COR-L47 (cell line): Measurements from ENCODE around the gene NACC2.
A peak's percentile ranks its signal among the peaks of the same experiment; 100 is the strongest.
"Not testable (repeated sequence)": the region's sequence is repeated elsewhere in the genome, so short reads cannot be mapped to it uniquely, and the experiment has no call there.

ENCODE experiments used
- DNase-seq: peaks from one replicate; lab custom pipeline; 2025; lab: John Stamatoyannopoulos, UW

Gene NACC2

GRCh38 chr9:136110082-136111061 is 15.3 kb upstream of the NACC2 start:
- DNase-seq = no peak

GRCh38 chr9:136109351-136110081 is 14.4 kb upstream of the NACC2 start:
- DNase-seq = peak; percentile 95

GRCh38 chr9:136108648-136109266 is 13.7 kb upstream of the NACC2 start:
- DNase-seq = no peak

GRCh38 chr9:136107953-136108647 is 13.0 kb upstream of the NACC2 start:
- peak; percentile 45 for DNase-seq

DNA sequence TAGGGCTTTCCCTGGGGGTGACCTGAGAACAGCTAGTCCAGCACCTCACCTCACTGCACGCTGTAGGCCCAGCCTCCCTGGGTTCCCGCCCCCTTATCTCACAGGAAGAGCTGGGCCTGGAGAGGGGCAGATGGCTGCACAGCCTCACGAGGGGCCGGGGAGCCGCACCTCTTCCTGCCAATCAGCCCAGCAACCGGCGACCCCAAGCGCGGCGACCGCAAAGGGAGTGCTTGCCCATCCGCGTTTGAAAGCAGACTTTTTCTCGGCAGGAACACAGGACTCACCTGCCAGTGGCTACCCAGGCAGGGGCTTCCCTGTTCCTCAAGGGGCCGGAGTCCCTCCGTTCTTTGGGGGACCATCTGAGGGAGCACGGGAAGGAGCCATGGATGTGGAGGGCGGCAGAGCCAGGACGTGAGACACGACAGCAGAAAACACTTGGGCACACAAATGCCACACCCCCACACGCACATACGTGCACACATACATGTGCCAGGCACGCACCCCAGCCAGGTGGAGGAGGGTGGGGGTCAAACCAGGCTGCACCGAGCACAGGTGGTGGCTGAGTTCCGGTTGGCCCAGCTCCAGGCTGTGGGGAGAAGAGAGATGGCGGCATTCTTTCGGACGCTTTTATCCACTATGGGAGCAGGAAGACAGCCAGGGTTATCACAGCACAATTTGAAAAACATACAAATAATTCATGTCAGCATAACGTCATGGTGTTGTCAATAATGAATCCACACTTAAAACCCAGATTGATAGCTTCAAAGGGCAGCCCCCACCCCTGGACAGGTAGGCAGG is 12.3 kb upstream of the NACC2 start:
- no peak for DNase-seq

DNA sequence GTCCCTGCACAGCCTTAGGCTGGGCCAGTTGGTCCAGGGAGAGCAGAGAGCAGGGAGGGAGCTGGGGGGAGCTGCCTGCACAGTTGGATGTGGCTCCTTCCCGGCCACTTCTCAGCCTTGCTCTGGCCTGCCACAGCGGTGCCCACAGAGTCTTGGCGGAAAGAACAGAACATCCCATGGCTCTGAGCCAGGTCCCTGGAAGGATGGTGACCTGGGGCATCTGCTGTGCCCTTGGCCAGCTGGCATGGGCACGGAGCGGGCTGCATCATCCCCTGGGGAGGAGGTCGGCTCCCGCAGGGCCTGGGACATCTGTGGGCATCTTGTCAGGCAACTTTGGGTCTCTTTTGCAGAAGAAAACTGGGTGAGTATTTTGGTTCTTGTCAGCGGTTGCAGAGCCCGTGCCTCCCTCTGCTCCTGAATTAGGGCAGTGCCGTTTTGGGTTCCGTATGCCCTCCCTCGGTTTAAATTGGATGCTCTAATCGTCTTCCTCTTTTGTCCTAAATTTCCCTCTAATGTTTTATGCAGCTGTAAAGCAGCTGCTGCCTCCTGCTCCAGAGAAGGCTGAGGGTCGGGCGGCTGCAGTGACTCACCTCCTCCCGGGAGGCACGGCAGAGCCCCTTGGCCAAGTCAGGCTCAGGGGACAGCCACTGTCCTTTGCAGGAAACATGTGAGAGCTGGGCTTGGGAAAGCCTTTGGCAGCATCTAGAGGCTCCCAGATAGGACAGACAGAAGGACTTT is 10.5 kb upstream of the NACC2 start:
- no peak for DNase-seq

- DNase-seq = no peak
These were observed 9.8 kb upstream of the NACC2 start for GRCh38 chr9:136104916-136105315.

GRCh38 chr9:136104488-136104800 is 9.4 kb upstream of the NACC2 start:
- no peak for DNase-seq

GRCh38 chr9:136103651-136104487 is 8.8 kb upstream of the NACC2 start:
- DNase-seq = peak; percentile 78

- DNase-seq = not testable (repeated sequence)
These were observed 6.6 kb upstream of the NACC2 start for GRCh38 chr9:136101615-136102074.

- peak; percentile 93 for DNase-seq
These were observed 5.9 kb upstream of the NACC2 start for GRCh38 chr9:136100700-136101614.

DNA sequence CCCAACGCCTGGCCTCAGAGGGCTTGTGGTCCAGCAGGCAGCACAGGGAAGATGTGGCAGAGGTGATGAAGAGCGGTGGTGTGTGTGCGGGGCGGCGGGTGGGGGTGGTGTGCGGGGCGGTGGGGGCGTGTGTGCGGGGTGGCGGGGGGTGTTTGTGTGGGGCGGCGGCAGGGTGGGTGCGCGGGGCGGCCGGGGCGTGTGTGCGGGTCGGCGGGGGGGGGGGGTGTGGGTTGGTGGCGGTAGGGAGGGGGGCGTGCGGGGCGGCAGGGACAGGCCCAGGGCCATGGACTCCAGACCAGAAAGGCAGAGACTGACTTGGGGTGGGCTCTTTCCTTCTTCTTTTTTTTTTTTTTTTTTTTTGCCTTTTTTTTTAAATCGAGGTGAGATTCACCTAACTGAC is 4.5 kb upstream of the NACC2 start:
- no peak for DNase-seq

- no peak for DNase-seq
These were observed 3.8 kb upstream of the NACC2 start for GRCh38 chr9:136098844-136099243.

- DNase-seq = no peak
These were observed 3.1 kb upstream of the NACC2 start for GRCh38 chr9:136098210-136098609.

GRCh38 chr9:136096505-136097001 is 1.5 kb upstream of the NACC2 start:
- DNase-seq = no peak

GRCh38 chr9:136093995-136094881 is 851 bp downstream of the NACC2 start:
- no peak for DNase-seq

- peak; percentile 22 for DNase-seq
These were observed 1.6 kb downstream of the NACC2 start for GRCh38 chr9:136093346-136093986.
